Gastroesophageal sphincter (tissue), 4 donors: Measurements from ENCODE around the gene ELK4. TPM values are rescaled to one million over a fixed set of nuclear protein-coding genes. Genes with fewer than 3 reads are reported as not detected.

ENCODE experiments used
- ATAC-seq: fragments of 150-250 bp; one replicate; pipeline ENCODE4 v1.9.1; 2016; ENCODE audit warnings: mild to moderate bottlenecking, moderate library complexity
- H3K27ac ChIP-seq, 4 donors: fragments of 200-600 bp; sonication (generic) in 3 of 4; 1 replicate in 3 of 4; 2 replicates in 1 of 4; pipeline ENCODE4 v1.5.1; 2016 to 2019
- H3K27me3 ChIP-seq: fragments of 200-600 bp; sonication (generic); one replicate; pipeline ENCODE4 v1.5.1; 2019
- H3K36me3 ChIP-seq, 2 donors: fragments of 200-600 bp; sonication (generic); one replicate each; pipeline ENCODE4 v1.5.1; 2019; ENCODE audit warnings: control low read depth in 1 of 2
- H3K4me1 ChIP-seq, 3 donors: fragments of 200-600 bp; sonication (generic); 1 replicate in 2 of 3; 2 replicates in 1 of 3; pipeline ENCODE4 v1.5.1; 2016 to 2019; ENCODE audit warnings: control low read depth in 2 of 3
- H3K4me3 ChIP-seq, 2 donors: fragments of 200-600 bp; sonication (generic); one replicate each; pipeline ENCODE4 v1.5.1; 2019; ENCODE audit warnings: mild to moderate bottlenecking in 1 of 2, moderate library complexity in 1 of 2
- H3K9me3 ChIP-seq, 3 donors: fragments of 200-600 bp; sonication (generic); one replicate each; pipeline ENCODE4 v1.5.1; 2017 to 2019; ENCODE audit warnings: control low read depth in 2 of 3
- CTCF ChIP-seq, 4 experiments: fragments of 200-600 bp in 2 of 4; fragments of 450-650 bp in 2 of 4; sonication (generic) in 1 of 4; IDR thresholded peaks; one replicate each; pipeline ENCODE4 v1.5.1; 2017 to 2019; ENCODE audit warnings: antibody characterized with exemption in 4 of 4, mild to moderate bottlenecking in 2 of 4, moderate library complexity in 2 of 4
- EP300 ChIP-seq: sonication (generic); formaldehyde crosslinking; IDR thresholded peaks from one replicate; pipeline ENCODE4 v1.6.1; 2017; ENCODE audit warnings: antibody characterized with exemption, mild to moderate bottlenecking
- POLR2A ChIP-seq, 2 donors: fragments of 450-650 bp; IDR thresholded peaks; one replicate each; pipeline ENCODE4 v1.6.1; 2017; ENCODE audit warnings: antibody characterized with exemption in 2 of 2, mild to moderate bottlenecking in 2 of 2, moderate library complexity in 1 of 2
- POLR2AphosphoS5 ChIP-seq: sonication (generic); formaldehyde crosslinking; IDR thresholded peaks from one replicate; pipeline ENCODE4 v1.6.1; 2017; ENCODE audit warnings: antibody characterized with exemption
- WGBS, 2 donors: methylation state at CpG; one replicate each; pipeline ENCODE4 v1.1.5; 2018; ENCODE audit warnings: low coverage in 1 of 2; 5-methylcytosine and 5-hydroxymethylcytosine counted together
- total RNA-seq, 4 donors: library from RNA; depleted of rRNA; stranded (reverse); fragments of >200 nt; gene quantifications; one replicate each; pipeline ENCODE4 v1.1.0, GENCODE V29; 2016

Gene ELK4
- total RNA-seq, 4 donors from 2014 or later: 23.2 to 24.6 (median 23.6) TPM

DNA sequence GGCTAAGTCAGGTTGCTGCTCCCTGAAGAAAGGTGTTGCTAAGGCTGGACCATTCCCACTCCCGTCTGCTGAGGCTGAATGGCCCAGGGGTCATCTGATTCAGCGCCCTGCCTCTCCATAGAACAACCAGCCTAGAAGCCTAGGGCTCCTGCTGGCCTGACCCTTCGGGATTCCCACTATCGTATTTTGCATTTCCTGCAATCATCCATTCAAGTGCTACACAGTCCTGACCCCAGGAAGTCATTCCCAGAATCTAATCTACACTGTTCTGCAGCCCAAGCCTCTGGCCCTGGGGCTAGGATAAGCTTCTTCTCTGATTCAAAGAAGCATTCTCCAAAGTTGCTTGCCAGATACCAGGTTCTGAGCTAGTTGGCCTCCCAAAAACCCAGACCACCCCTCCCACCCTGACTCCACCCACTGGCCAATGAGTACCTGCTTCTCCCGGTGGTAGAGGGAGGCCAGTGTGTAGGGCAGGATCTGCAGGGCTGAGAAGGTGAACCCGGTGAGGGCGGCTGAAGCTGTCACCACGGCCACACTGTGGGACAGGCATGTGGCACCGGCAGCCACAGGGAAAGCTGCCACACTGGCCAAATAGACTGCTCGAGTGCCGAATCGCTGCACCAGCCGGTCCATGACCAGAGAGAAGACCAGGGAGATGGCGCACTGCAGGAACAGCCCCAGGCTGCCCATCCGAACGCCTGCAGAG is 29.8 kb upstream of the ELK4 start:
- no peak for TF ChIP-seq POLR2AphosphoS5
- no peak for TF ChIP-seq EP300
- no peak for TF ChIP-seq POLR2A (IDR thresholded peaks at IDR 0.05)
- TF ChIP-seq CTCF (IDR thresholded peaks at IDR 0.05): no peak
- H3K4me1 ChIP-seq: peaks cover 0 to 9% (median 4%) of the 10 kb centered on the region in 3 donors
- no peak overlapping the region for H3K27ac ChIP-seq
- H3K4me3 ChIP-seq: no peak overlapping the region
- peaks cover 7% of the 10 kb centered on the region for H3K27me3 ChIP-seq
- no peaks in the 10 kb centered on the region for H3K9me3 ChIP-seq
- no peak for ATAC-seq
- WGBS, 2 donors: 80 to 84% methylated on average over 4 of the region's 16 CpGs
- H3K36me3 ChIP-seq: no peaks in the 10 kb centered on the region

DNA sequence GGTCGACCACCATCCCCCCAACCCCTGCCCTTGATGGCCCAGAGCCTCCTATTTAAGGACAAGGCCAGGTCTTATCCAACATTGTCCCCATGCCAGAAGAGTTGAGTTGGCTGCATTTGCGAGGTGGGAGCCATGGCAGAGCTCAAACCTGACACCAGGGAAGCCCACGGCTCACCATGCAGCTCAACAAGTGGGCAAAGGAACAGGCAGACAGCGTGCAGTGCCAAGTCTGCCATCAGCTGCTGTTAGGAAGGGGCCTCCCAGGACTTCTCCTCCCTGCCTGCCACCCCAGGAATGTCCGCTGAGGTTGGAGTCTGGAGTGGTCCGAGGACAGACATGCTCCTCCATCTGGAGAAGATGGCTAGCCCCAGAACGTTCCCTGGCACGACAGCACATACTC is 28.6 kb upstream of the ELK4 start:
- no peak overlapping the region for H3K4me3 ChIP-seq
- H3K36me3 ChIP-seq: no peaks in the 10 kb centered on the region
- H3K27ac ChIP-seq: no peak overlapping the region
- peaks cover 7% of the 10 kb centered on the region for H3K27me3 ChIP-seq
- no peaks in the 10 kb centered on the region for H3K9me3 ChIP-seq
- 83% methylated on average over 1 of the region's 8 CpGs; no CpG with 5 or more reads in 1 of the 2 donors for WGBS, 2 donors
- peaks cover 0 to 9% (median 4%) of the 10 kb centered on the region in 3 donors for H3K4me1 ChIP-seq
- no peak for TF ChIP-seq EP300
- ATAC-seq: no peak

DNA sequence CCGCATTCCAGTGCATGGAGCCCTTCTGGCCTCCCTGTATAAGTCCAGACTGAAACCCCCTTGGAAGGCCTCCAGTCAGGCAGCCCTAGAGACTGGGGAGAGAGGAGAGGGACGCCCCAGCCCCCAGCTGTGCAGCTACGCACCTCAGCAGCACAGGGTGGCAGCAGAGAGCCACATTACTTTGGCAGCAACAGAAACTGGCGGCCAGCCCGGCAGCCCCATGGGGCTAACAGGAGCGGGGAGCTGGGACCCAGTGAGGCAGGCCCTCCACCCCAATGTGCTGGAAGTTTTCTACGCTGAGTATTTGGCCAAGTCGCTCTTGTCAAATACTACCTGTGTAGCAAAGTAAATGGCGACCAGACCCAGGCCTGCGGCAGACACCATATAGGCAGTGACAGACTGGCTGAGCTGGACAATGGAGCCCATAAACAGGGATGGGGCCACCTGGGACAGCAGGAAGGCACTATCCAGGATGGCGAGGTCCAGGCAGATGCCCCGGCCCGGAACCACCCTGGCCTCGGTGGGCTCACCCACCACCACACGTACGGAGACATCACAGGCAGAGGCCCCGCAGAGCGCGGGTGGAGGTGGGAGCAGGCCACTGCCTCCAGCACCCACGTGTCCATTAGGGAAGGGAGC is 27.3 kb upstream of the ELK4 start:
- peaks cover 7% of the 10 kb centered on the region for H3K27me3 ChIP-seq
- WGBS, 2 donors: no CpG with 5 or more reads among the region's 20 CpGs
- H3K4me3 ChIP-seq: no peak overlapping the region
- H3K9me3 ChIP-seq: no peaks in the 10 kb centered on the region
- no peak for TF ChIP-seq POLR2A (IDR thresholded peaks at IDR 0.05)
- peak in 3 of 4 experiments; percentile 83 to 93 (median 85) for TF ChIP-seq CTCF (IDR thresholded peaks at IDR 0.05)
- H3K27ac ChIP-seq: no peak overlapping the region
- ATAC-seq: peak; percentile 78
- H3K4me1 ChIP-seq: peaks cover 0 to 9% (median 4%) of the 10 kb centered on the region in 3 donors
- H3K36me3 ChIP-seq: no peaks in the 10 kb centered on the region

DNA sequence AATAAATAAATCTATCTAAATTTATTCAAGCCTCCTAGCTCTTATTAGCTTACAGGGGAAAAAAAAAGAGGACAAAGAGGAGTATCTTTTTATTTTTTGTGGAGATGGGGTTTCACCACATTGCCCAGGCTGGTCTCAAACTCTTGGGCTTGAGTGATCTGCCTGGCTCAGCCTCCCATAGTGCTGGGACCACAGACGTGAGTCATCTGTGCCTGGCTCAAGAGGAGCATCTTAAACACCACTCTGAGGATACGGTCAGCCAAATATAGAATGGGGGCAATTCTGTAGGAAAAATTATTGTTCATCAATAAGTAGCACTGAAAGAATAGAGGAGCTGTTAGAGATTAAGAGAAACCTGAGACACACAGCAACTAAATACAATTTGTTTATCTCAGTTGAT is 24.4 kb upstream of the ELK4 start:
- 20 to 21% methylated on average over 1 to 2 of the region's 2 CpGs for WGBS, 2 donors
- no peak for ATAC-seq
- H3K4me1 ChIP-seq: peaks cover 0 to 9% (median 4%) of the 10 kb centered on the region in 3 donors

GRCh38 chr1:205652984-205653383 is 21.2 kb upstream of the ELK4 start:
- TF ChIP-seq POLR2A (IDR thresholded peaks at IDR 0.05): no peak
- TF ChIP-seq POLR2AphosphoS5: no peak
- no peak for TF ChIP-seq EP300
- TF ChIP-seq CTCF (IDR thresholded peaks at IDR 0.05): no peak
- 76 to 77% methylated on average over 10 to 11 of the region's 11 CpGs for WGBS, 2 donors

More for the DNA sequence above, 24.4 kb upstream of the ELK4 start:
- TF ChIP-seq POLR2AphosphoS5: no peak
- TF ChIP-seq POLR2A (IDR thresholded peaks at IDR 0.05): no peak
- TF ChIP-seq CTCF (IDR thresholded peaks at IDR 0.05): no peak
- no peak for TF ChIP-seq EP300
- no peak overlapping the region for H3K27ac ChIP-seq
- H3K4me3 ChIP-seq: no peak overlapping the region
- no peaks in the 10 kb centered on the region for H3K36me3 ChIP-seq
- peaks cover 7% of the 10 kb centered on the region for H3K27me3 ChIP-seq
- H3K9me3 ChIP-seq: no peaks in the 10 kb centered on the region

More at GRCh38 chr1:205652984-205653383, 21.2 kb upstream of the ELK4 start:
- no peaks in the 10 kb centered on the region for H3K36me3 ChIP-seq
- no peaks in the 10 kb centered on the region for H3K4me1 ChIP-seq
- no peaks in the 10 kb centered on the region for H3K27me3 ChIP-seq
- H3K9me3 ChIP-seq: no peaks in the 10 kb centered on the region
- no peak overlapping the region for H3K27ac ChIP-seq
- H3K4me3 ChIP-seq: no peak overlapping the region
- ATAC-seq: no peak
